ENCODE results near the gene BMP6. TPM values are rescaled to one million over a fixed set of nuclear protein-coding genes. Genes with fewer than 3 reads are reported as not detected.

Gene BMP6
- total and polyA plus RNA-seq, 2 experiments from 2014 or later = 1.3 to 10.3 TPM

- no peaks in the 10 kb centered on the region for H3K79me2 ChIP-seq (ENCODE audit: insufficient read depth)
- H2AFZ ChIP-seq = peak overlapping the region; percentile 46; the same call in 1 of the 2 replicates
- H3K4me2 ChIP-seq (ENCODE audit: unreplicated experiment) = no peak overlapping the region
- no peak overlapping the region for H3K9ac ChIP-seq
- H3F3A ChIP-seq (ENCODE audit: insufficient read depth) = peaks cover 19% of the 10 kb centered on the region
- H3K27ac ChIP-seq = no peak overlapping the region
- DNase-seq = peak; percentile 54
- in situ Hi-C loops (cut with MboI) = no loop called here
- no peaks in the 10 kb centered on the region for H3K27me3 ChIP-seq (replicated peaks; ENCODE audit: insufficient read depth)
- no peak overlapping the region for H3K4me3 ChIP-seq
- no peaks in the 10 kb centered on the region for H3K36me3 ChIP-seq (ENCODE audit: low read depth)
- peaks cover 24% of the 10 kb centered on the region for H3K4me1 ChIP-seq (ENCODE audit: insufficient read depth)
- H3K9me2 ChIP-seq (ENCODE audit: insufficient read depth) = no peaks in the 10 kb centered on the region
- no peaks in the 10 kb centered on the region for H4K20me1 ChIP-seq (ENCODE audit: insufficient read depth)
- TF ChIP-seq EZH2phosphoT487 (IDR thresholded peaks at IDR 0.05; ENCODE audit: insufficient read depth, low read depth) = no peak
- TF ChIP-seq EZH2 (IDR thresholded peaks at IDR 0.05; ENCODE audit: insufficient read depth, poor library complexity, severe bottlenecking) = no peak
- 64 to 80% methylated on average over 3 of the region's 3 CpGs for WGBS, 2 experiments (ENCODE audit: low coverage in 1 of 2, low lambda C conversion rate in 2 of 2, missing lambda C conversion rate in 2 of 2)
- H3K9me3 ChIP-seq (ENCODE audit: low read depth) = no peaks in the 10 kb centered on the region
Observed at GRCh38 chr6:7703148-7703680, 22.7 kb upstream of the BMP6 start.

- Histone ChIP-seq H3K27me3 (replicated peaks; ENCODE audit: insufficient read depth) (no peaks in the 10 kb centered on the region), H3K9me3 (ENCODE audit: low read depth) (no peaks in the 10 kb centered on the region), H3K9me2 (ENCODE audit: insufficient read depth) (no peaks in the 10 kb centered on the region), H3K79me2 (ENCODE audit: insufficient read depth) (no peaks in the 10 kb centered on the region), H3K4me2 (ENCODE audit: unreplicated experiment) (no peak overlapping the region), H3K4me3 (no peak overlapping the region), H2AFZ (no peak overlapping the region), H3F3A (ENCODE audit: insufficient read depth) (peaks cover 10% of the 10 kb centered on the region; the same call in 1 of the 2 replicates), H3K9ac (no peak overlapping the region), H3K27ac (no peak overlapping the region), H3K4me1 (ENCODE audit: insufficient read depth) (peaks cover 11% of the 10 kb centered on the region), H3K36me3 (ENCODE audit: low read depth) (no peaks in the 10 kb centered on the region), H4K20me1 (ENCODE audit: insufficient read depth) (no peaks in the 10 kb centered on the region)
- no peak for TF ChIP-seq EZH2phosphoT487 (IDR thresholded peaks at IDR 0.05; ENCODE audit: insufficient read depth, low read depth)
- TF ChIP-seq EZH2 (IDR thresholded peaks at IDR 0.05; ENCODE audit: insufficient read depth, poor library complexity, severe bottlenecking) = no peak
- 86% methylated on average over 4 of the region's 4 CpGs for WGBS, 2 experiments (ENCODE audit: low coverage in 1 of 2, low lambda C conversion rate in 2 of 2, missing lambda C conversion rate in 2 of 2)
- in situ Hi-C loops (cut with MboI) = no loop called here
- DNase-seq = no peak
Observed at GRCh38 chr6:7705483-7705882, 20.4 kb upstream of the BMP6 start.

- Histone ChIP-seq H3K27ac (no peak overlapping the region), H3K4me3 (no peak overlapping the region), H3F3A (ENCODE audit: insufficient read depth) (peaks cover 10% of the 10 kb centered on the region; the same call in 1 of the 2 replicates), H3K9me3 (ENCODE audit: low read depth) (no peaks in the 10 kb centered on the region), H3K9me2 (ENCODE audit: insufficient read depth) (no peaks in the 10 kb centered on the region), H4K20me1 (ENCODE audit: insufficient read depth) (no peaks in the 10 kb centered on the region), H3K27me3 (replicated peaks; ENCODE audit: insufficient read depth) (no peaks in the 10 kb centered on the region), H3K9ac (no peak overlapping the region), H3K4me2 (ENCODE audit: unreplicated experiment) (no peak overlapping the region), H3K4me1 (ENCODE audit: insufficient read depth) (peaks cover 11% of the 10 kb centered on the region), H3K79me2 (ENCODE audit: insufficient read depth) (no peaks in the 10 kb centered on the region), H3K36me3 (ENCODE audit: low read depth) (no peaks in the 10 kb centered on the region), H2AFZ (no peak overlapping the region; the same call in 1 of the 2 replicates)
- WGBS, 2 experiments (ENCODE audit: low coverage in 1 of 2, low lambda C conversion rate in 2 of 2, missing lambda C conversion rate in 2 of 2) = 73 to 76% methylated on average over 4 of the region's 4 CpGs
- in situ Hi-C loops (cut with MboI) = no loop called here
- TF ChIP-seq EZH2 (IDR thresholded peaks at IDR 0.05; ENCODE audit: insufficient read depth, poor library complexity, severe bottlenecking) = no peak
- no peak for TF ChIP-seq EZH2phosphoT487 (IDR thresholded peaks at IDR 0.05; ENCODE audit: insufficient read depth, low read depth)
- DNase-seq = no peak
Observed at GRCh38 chr6:7706269-7706668, 19.6 kb upstream of the BMP6 start.

GRCh38 chr6:7707787-7708186 is 18.1 kb upstream of the BMP6 start:
- H3K9me2 ChIP-seq (ENCODE audit: insufficient read depth) = no peaks in the 10 kb centered on the region
- H3K4me3 ChIP-seq = no peak overlapping the region
- DNase-seq = peak; percentile 64
- H3K4me1 ChIP-seq (ENCODE audit: insufficient read depth) = peaks cover 8% of the 10 kb centered on the region
- no peaks in the 10 kb centered on the region for H3K79me2 ChIP-seq (ENCODE audit: insufficient read depth)
- H4K20me1 ChIP-seq (ENCODE audit: insufficient read depth) = no peaks in the 10 kb centered on the region
- H3K9me3 ChIP-seq (ENCODE audit: low read depth) = no peaks in the 10 kb centered on the region
- H3K27ac ChIP-seq = peak overlapping the region; percentile 37
- H3K4me2 ChIP-seq (ENCODE audit: unreplicated experiment) = no peak overlapping the region
- 0 out of 2 replicates have a peak overlapping the region, but pooled peaks have one; percentile 45 for H2AFZ ChIP-seq
- H3K36me3 ChIP-seq (ENCODE audit: low read depth) = no peaks in the 10 kb centered on the region
- WGBS, 2 experiments (ENCODE audit: low coverage in 1 of 2, low lambda C conversion rate in 2 of 2, missing lambda C conversion rate in 2 of 2) = 71 to 73% methylated on average over 4 of the region's 4 CpGs
- H3K9ac ChIP-seq = no peak overlapping the region
- in situ Hi-C loops (cut with MboI) = no loop called here
- H3K27me3 ChIP-seq (replicated peaks; ENCODE audit: insufficient read depth) = no peaks in the 10 kb centered on the region
- peaks cover 4% of the 10 kb centered on the region; the same call in 1 of the 2 replicates for H3F3A ChIP-seq (ENCODE audit: insufficient read depth)
- TF ChIP-seq EZH2phosphoT487 (IDR thresholded peaks at IDR 0.05; ENCODE audit: insufficient read depth, low read depth) (no peak), EZH2 (IDR thresholded peaks at IDR 0.05; ENCODE audit: insufficient read depth, poor library complexity, severe bottlenecking) (no peak)
